Right hindlimb (tissue), 1 donor: ENCODE data around the gene NUP210.
A peak's percentile ranks its signal among the peaks of the same experiment; 100 is the strongest.

Source experiments
- DNase-seq: peaks from one replicate; pipeline ENCODE4 v3.0.0-alpha.2; 2018

NUP210 gene

DNA sequence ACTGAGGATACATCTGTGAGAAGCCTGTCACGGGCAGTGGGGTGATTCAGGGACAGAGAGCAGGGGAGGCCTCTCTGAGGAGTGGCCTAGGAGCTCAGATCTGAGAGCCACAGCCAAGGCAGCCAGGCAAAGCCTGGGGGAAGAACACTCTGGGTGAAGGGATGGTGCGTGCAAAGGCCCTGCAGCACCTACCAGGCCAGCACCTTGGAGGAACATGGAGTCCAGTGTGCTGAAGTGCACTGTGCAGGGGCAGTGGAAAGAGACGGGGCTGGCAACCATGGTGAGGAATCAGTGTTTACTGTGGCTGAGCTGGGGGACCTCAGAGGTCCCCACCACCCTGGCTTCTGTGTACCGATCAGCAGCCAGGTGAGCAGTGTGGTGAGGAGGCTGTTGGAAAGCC, 48.0 kb downstream of the NUP210 start:
- DNase-seq: no peak

DNA sequence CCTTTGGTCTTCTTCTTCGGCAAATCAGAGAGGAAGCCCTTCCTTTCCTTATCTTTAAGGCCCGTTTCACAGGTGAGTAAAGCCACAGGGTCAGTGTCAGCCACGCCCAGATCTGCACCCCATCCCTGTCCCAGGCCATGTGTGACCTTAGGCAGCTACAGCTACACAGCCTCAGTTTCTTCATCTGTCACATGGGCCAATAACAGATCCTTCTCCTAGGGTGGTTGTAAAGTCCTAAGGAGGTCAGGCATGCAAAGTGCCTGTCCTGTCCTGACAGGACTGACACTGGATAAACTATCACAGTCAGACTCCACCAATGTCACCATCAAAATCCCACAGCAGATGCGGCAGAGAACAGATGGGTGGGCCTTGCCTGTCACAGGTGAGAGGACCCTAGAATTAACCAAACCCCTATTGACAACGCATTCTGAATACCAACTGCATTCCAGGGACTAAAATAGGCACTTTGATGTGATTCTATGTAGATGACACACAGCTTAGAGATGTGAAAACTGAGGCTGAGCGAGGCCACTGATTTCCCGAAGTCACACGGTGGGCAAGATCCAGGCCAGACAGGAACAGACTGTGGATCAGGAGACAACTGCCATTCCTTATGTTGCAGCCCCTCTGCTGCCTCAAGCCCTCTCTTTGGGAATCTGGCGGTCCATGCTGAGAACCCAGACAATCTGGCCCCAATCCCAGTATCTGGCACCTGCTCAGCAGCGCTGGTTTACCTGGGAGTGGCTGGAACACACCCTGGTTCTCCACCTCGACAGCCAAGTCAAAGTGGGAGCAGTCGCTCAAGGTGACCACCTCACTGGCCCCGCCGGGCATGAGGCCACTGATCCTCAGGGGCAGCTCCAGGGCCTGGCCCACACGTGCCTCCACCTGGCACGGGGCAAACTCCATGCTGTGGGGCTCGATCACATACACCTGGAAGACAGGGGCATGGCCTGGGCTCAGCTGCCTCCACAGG, 48.7 kb downstream of the NUP210 start:
- DNase-seq: no peak

DNA sequence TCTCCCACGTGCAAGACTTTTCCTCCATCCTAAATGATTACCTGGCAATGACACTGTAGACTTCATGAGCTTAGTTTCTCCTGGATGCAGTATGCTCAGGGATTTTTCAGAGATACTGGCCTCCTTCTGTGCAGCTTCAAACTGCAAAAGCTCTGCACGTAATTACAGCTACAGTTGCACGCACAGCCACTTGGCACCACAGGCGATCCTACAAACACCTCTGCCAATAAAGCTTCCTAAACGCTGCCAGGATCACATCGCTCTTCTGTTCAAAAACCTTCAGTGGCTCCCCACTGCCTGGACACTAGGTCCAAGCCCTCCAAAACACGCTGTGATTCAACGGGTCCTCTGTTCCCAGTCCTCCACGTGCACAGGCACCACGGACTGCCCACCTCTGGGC, 49.5 kb downstream of the NUP210 start:
- DNase-seq: no peak

DNA sequence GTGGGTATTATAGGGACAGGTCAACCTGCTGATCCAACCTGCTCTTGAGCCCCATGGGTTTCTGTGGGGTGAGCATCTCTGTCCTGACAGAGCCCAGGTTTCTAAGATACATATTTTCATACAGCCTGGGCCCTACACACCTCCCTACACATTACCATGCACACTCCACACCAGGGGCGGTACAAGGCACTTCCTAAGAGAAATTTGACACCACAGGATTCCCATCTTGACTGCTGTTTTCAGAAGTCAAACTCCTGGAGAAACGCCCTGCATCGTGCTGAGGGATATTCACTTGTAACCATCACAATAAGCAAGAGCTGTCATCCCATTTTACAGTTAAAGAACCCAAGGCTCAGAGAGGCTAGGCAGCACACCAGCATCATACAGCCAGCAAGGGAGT, 50.1 kb downstream of the NUP210 start:
- DNase-seq: no peak

DNA sequence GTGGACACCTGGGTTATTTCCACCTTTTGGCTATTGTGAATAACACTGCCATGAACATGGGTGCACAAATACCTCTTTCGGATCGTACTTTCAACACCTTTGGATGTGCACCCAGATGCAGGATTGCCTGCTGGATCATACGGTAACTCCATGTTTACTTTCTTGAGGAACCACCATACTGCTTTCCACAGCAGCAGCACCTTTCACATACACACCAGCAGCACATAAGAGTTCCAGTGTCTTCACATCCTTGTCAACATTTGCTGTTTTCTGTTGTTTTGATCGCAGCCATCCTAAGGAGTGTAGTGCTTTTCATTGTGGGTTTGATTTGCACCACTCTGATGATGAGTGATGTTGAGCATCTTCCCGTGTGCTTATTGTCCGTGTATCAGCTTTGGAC, 51.3 kb downstream of the NUP210 start:
- no peak for DNase-seq

DNA sequence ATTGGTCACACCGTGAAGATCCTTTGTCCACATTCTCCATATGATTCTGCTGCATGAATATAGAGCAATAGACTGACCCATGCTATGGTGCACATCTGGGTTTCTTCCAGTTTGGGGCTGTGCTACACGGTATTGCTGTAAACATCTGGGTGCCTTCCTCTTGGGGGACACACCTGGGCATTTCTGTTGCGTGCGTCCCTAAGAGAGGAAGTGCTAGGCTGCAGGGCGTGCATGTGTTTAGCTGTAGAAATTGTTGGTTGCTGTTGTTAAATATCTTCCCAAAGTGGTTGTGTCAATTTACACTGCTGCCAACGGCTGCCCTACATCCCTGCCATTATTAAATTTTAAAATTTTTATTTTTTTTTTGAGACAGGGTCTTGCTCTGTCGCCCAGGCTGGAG, 52.4 kb downstream of the NUP210 start:
- DNase-seq: no peak

DNA sequence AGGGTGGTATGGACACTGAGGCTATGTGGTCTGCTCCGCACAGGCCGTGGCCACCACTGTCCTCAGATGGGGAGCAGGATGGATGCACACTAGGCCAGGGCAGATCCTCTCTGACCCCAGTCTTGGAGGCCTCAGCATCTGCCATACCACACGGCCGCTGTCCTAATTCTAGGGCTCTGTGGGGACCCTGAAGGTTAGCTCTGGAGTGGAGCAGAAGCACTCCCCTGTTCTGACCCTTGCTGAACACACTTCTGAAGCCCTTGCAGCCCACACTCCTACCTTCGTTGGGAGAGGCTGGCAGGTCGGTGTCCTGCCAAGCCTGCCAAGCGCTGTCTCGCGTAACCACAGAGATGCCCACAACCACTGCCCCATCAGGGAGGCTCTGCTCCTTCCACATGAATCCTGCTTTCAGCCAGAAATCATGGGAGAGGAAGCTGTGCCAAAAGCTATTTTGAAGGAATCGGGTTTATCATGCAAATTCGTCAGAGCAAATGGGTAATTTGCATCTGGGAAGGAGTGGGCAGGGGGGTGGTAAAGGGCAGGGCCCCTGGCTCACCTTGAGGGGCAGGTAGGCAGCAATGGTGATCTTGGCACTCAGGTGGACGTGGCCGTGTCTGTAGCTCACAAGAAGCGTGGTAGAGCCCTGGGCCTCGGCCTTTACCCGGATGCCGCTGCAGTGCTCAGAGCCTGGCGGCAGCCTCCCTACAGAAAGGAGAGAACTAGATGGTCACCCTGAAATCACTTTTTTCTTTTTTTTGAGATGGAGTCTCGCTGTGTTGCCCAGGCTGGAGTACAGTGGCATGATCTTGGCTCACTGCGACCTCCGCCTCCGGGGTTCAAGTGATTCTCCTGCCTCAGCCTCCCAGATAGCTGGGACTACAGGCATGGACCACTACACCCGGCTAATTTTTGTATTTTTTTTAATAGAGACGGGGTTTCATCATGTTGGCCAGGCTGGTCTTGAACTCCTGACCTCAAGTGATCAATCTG, 54.4 kb downstream of the NUP210 start:
- DNase-seq: no peak

DNA sequence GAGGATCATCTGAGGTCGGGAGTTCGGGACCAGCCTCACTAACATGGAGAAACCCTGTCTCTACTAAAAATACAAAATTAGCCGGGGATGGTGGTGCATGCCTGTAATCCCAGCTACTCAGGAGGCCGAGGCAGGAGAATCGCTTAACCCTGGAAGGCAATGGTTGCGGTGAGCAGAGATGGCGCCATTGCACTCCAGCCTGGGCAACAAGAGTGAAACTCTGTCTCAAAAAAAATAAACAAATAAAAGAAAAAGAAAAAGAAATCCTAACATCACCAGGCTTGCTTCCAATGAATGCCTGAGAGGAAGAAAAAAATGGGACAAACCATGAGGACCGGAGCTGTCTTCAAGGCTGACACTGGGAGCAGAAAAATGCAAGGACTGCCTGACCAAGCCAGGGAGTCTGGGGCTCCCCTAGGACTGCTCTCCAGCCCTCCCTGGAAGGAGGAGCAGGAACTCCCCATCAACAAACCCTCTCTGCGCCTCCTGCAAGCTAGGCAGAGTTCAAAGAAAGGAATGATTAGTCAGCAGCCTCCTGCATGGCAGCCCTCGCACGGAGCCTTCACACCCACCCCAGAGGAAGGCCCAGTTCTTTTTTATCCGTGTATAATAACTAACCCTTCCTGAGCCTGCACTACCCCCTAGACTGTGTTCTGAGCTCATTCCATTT, 55.4 kb downstream of the NUP210 start:
- DNase-seq: no peak

DNA sequence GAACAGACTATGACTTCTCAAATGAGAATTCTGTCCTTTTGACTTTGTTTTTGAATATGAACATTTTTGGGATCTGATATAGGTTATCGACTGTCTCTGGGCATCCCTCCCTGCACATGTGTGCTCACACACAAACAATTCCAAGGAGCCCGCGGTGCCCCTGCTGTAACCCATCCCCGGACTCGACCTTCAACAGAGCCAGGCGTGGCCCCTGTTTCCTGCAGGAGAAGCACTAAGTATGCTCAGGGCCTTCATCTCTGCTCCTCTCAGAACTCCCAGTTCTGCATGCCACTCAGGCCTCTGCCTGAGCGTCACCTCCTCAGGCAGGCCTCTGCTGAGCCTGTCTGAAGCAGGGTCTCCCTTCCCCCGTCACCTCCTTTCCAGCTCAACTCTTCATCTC, 57.6 kb downstream of the NUP210 start:
- no peak for DNase-seq

DNA sequence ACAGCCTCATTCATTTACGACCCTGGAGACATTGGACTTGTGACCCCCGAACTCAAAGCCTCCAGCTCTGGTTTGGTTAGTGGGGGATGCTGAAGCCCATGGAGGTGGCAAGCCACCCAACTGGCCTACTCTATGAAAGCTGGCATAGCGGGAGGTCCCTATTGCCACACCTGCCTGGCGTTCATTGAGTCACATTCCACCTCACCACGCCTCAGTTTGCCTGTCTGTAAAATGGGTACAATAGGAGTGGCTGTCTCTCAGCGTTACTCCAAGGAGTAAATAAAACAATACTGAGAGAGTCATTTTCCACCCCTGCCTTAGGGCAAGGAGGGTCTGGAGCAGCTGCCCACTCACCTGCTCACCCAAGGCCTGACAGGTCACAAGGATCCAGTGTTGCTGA, 60.2 kb downstream of the NUP210 start:
- no peak for DNase-seq

DNA sequence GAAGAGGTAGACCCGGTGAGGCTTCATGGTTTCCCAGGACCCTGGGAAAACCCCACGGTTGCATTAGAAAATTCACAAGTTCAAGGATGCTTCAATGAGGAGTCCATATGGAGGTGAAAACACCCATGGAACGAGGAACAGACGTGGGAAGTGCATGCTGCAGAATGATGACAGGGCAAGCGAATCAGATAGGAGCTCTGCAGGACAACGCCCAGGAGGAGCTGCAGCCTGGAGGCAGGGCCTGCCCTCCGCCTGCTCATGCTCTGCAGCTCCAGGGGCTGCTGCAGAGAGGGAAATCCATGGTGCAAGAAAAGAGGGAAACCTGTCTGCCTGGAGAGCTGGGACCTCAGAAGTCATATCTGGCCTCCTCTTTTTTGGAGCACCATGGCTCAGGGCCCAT, 61.5 kb downstream of the NUP210 start:
- no peak for DNase-seq

DNA sequence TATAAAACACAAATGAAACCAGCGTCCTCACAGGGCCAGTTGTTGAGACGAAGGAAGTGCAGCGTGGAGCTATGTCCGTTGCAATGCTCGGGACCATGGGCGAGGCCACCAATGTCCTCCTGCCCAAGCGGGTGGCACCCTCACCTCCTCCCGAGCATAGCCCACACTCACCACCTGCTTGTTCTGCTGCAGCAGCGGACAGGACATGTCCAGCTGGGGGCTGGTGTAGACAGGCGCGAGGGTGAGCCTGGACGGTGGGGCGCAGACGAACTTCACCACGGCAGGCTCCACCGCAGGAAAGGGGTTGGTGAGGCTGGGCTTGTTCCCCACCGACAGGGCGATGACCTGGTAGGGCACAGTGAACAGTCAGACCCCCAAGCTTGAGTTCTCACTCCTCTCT, 62.1 kb downstream of the NUP210 start:
- DNase-seq: no peak

DNA sequence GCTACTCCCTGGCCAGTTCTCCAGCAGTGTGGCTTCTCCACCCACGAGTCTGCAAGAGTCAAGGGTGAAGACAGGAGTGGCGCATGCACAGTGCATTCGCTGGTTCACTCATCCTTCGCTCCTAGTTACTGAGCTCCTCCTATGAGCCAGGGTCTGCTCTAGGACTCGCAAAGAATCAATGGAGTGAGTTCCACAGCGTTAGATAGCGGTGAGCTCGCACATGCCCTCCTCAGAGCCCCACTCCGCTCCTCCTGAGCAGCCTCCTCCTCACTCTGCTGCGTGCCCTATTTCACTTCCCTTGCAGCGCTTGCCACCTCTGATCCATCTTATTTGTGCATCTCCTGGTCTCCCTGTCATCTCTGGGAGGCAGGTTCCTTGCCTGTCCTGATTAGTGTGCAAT, 63.0 kb downstream of the NUP210 start:
- no peak for DNase-seq

DNA sequence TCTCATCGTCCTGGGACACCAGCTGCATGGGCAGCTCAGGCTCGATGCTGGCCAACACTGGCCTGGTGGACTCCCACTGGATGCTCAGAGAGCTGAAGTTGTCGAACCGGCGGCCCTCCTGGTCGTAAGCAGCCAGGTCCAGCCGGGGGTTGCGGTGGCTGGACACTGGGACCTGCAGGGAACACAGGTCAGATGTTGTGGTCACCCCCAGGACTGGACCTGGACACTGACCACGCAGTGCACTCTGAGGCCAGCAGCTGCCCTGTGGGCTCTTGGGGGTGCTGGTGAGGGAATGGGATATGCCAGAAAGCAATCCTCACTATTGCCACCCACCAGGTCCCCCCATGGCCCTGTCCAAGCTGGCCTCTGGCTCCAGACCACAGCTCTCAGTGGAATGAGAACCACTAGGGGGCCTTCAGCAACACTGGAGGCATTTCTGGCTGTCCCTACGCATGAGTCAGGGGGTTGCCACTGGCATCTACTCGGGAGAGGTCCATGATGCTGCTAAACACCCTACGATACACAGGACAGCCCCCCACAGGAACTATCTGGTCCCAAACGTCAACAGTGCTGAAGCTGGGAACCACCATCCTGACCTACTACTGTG, 66.1 kb downstream of the NUP210 start:
- no peak for DNase-seq

DNA sequence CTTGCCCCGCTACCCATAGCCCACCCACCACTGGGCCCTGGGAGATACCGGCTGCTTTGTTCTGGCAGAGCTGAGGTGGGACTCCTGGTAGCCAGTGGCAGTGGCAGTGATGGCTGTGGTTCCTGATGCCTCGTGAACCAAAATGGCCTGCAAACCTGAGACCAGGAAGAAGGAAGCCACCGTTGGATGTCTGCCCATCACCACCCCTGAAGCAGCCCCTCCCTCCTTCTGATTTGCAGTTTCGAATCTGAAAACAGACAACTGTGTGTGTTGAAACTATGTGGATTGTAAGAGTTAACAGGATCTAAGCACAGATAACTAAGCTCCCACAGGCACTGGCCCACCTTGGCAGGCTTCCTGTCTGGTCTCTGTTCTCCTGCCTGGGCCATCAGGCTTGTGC, 66.6 kb downstream of the NUP210 start:
- DNase-seq: no peak

DNA sequence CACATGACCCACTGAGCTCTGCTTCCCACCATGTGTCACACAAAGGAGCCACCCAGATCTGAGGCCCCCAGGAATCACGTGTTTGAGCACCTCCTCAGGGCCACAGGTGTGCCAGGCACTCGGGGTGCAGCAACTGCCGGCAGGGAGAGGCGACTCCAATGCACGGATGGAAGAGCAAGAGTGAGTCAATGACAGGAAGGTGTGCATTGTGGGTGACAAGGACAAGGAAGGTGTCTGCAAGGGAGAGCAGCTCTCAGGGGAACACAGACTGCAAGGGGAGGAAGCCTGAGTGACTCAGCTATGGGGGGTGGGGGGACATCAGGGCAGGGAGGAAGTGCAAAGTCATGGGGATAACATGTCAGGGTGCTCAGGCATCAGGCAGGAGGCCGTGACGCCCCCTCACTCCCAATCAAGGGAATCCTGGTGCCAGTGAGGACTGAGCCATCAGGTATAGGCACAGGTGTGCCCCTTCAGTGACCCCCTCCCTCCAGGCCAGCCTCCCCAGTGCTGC, 67.4 kb downstream of the NUP210 start:
- no peak for DNase-seq

DNA sequence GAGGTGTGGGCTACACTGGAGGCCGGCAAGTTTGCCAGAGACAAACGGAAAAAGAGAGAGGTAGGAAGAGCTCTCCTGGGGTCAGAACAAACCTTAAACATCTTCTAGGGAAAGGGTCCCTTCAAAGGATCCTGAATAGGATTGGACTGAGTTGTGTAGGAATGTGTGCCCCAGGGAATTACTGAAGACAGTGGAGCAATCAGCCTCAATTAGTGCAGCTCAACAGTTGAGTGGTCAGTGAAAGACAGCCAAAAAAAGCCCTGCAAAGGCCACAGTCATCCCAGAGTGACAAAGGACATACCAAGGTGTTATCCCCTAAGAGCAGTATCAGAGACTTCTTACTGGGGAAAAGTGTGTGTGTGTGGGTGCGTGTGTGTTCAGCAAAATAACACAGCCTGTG, 70.3 kb downstream of the NUP210 start:
- no peak for DNase-seq

DNA sequence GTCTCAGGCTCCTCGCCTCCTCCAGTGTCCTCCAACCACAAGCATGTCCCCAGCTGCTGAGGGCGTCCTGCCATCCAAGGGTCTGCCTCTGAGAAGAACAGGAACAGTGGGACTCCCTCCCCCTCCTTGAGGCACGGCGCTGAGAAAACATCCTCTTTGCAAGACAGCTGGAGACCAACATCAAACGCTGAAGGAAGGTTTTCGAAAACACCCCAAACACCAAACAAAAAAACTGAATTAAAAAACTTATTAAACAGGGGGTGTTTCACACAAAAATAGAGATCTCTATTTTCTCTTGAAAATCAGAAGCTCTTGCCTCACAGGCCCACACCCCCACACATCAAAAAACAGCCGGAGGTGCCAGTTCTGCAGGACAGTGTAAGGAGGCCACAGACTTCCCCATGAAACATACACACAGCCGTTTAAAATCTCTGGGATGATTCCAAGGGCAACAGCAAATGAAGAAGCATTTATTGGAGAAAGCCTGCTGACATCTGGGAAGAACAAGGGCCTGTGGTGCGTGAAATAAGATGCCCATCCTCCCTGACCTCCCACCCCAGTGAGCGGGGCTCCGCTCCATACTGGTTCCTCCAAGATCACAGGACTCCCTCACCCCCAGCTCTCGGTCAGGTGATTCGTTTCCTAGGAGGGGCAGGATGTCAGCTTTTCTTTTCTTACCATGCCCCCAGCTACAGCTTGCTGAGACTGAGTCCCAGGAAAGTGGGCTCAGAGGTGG, 71.3 kb downstream of the NUP210 start:
- DNase-seq: peak; percentile 36

DNA sequence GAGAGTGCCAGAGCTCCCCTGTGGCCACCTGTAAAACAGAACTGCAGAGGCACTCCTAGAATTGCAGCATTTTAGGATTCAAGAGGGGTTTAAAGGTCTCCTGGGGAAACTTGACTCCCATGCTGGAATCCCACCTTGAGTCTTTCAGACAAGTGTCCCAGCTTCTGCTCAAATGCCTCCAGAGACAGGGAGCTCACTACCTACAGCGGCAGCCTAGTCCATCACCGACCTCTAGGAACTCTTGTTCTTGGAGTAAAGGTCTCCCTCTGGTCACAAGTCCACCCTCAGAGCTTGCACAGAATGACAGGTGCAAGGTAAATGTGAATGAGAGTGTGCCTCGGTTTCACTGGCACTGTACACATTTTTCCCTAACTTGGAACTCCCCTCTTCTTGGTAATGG, 72.0 kb downstream of the NUP210 start:
- DNase-seq: no peak

DNA sequence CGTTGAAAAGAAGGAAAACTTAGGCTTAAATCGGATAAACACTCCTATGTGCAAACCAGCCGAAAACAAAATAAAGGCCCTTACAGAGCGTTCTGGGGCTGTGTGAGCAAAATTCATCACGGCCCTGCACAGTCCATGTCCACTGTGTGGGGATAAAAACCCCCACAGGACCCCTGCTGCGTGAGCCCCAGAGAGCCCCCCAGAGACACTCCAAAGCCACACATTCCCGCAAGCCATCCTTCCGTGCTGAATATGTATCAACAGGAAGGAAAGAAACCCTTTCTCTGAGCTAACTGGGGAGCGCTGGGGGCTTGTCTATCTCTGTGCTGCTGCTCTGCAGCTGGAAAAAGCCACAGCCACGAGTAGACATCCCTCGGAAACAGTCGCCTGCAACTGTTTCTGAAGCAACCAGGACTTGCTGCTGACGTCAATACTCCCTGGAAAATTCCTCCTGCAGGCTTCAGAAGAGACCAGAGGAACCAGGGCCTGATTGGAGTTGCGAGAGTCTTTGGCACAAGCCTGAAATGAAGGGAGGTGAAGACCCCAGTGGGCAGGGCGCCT, 72.7 kb downstream of the NUP210 start:
- peak; percentile 33 for DNase-seq
